Measurements from ENCODE around the gene HYAL2. TPM values are rescaled to one million over a fixed set of nuclear protein-coding genes. Genes with fewer than 3 reads are reported as not detected.

HYAL2 gene
- total and polyA plus RNA-seq, 10 of the 15 experiments (the other 5 are each of a cell fraction or from before 2014, with no cell fraction given) = 0.06 to 21.8 (median 12.7) TPM

DNA sequence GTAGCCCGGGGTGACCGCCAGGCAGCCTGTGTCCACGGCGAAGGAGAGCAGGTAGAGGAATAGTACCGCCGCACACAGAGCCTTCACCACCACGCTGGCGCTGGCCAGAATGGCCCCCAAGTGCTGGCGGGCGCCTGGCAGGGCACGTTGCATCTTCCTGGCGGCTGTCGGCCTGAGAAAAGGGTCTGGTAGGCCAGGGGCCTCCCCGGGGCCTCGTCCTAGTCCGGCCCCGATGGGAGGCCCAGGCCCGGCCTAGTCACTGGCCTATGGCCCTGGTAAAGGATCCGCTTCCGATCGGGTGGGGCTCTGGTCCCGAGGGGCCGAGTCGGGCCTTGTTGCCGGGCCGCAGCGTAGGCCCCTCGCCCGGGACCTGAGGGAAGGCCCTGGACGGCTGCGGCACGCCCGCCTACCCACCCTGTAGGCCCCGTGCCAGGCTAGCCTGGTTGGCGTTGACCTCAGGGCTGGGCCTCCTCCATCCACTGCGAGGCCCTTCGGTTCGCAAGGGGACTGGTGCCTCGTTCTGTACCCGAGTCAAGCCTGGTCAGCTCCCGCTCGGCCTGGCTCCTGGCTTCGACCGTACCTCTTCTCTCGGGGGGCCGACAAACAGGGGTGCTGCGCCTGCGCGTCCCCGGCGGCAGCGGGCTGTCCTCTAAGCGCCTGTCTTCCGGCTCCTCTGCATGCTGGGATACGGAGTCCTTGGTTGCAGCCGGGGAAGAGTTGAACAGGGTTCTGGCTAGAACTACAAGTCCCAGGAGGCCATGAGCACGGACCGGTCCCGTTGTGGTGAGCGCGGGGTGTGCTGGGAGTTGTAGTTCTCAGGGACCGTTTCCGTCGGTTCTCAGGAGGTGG lies 36.6 kb upstream of the HYAL2 start, which contains the start of gene TMEM115 (continued):
- TF ChIP-seq, protein P1, sequence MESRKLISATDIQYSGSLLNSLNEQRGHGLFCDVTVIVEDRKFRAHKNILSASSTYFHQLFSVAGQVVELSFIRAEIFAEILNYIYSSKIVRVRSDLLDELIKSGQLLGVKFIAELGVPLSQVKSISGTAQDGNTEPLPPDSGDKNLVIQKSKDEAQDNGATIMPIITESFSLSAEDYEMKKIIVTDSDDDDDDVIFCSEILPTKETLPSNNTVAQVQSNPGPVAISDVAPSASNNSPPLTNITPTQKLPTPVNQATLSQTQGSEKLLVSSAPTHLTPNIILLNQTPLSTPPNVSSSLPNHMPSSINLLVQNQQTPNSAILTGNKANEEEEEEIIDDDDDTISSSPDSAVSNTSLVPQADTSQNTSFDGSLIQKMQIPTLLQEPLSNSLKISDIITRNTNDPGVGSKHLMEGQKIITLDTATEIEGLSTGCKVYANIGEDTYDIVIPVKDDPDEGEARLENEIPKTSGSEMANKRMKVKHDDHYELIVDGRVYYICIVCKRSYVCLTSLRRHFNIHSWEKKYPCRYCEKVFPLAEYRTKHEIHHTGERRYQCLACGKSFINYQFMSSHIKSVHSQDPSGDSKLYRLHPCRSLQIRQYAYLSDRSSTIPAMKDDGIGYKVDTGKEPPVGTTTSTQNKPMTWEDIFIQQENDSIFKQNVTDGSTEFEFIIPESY (IDR thresholded peaks at IDR 0.05) = no peak
- no peak for TF ChIP-seq CHD4 (IDR thresholded peaks at IDR 0.05)
- no peak for TF ChIP-seq YBX1 (IDR thresholded peaks at IDR 0.05)
- TF ChIP-seq NBN (IDR thresholded peaks at IDR 0.05) = 0 out of 2 replicates have a peak, but pooled peaks have one; percentile 29
- TF ChIP-seq IKZF2 (IDR thresholded peaks at IDR 0.05) = no peak
- TF ChIP-seq RAD51 (IDR thresholded peaks at IDR 0.05) = no peak
- no peak for TF ChIP-seq IRF4 (IDR thresholded peaks at IDR 0.05; ENCODE audit: low read depth, low read length)
- peak; percentile 98 for TF ChIP-seq RUNX3 (IDR thresholded peaks at IDR 0.05; ENCODE audit: low read length)
- TF ChIP-seq, protein P2, sequence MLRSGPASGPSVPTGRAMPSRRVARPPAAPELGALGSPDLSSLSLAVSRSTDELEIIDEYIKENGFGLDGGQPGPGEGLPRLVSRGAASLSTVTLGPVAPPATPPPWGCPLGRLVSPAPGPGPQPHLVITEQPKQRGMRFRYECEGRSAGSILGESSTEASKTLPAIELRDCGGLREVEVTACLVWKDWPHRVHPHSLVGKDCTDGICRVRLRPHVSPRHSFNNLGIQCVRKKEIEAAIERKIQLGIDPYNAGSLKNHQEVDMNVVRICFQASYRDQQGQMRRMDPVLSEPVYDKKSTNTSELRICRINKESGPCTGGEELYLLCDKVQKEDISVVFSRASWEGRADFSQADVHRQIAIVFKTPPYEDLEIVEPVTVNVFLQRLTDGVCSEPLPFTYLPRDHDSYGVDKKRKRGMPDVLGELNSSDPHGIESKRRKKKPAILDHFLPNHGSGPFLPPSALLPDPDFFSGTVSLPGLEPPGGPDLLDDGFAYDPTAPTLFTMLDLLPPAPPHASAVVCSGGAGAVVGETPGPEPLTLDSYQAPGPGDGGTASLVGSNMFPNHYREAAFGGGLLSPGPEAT (IDR thresholded peaks at IDR 0.05; ENCODE audit: low read depth) = no peak
- TF ChIP-seq, protein P3, sequence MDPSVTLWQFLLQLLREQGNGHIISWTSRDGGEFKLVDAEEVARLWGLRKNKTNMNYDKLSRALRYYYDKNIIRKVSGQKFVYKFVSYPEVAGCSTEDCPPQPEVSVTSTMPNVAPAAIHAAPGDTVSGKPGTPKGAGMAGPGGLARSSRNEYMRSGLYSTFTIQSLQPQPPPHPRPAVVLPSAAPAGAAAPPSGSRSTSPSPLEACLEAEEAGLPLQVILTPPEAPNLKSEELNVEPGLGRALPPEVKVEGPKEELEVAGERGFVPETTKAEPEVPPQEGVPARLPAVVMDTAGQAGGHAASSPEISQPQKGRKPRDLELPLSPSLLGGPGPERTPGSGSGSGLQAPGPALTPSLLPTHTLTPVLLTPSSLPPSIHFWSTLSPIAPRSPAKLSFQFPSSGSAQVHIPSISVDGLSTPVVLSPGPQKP (IDR thresholded peaks at IDR 0.05; ENCODE audit: low read depth, low read length) = peak; percentile 75
- no peak; the same call in 1 of the 2 replicates for TF ChIP-seq TAF1 (IDR thresholded peaks at IDR 0.05; ENCODE audit: borderline replicate concordance, low read depth, low read length)
- TF ChIP-seq POLR2AphosphoS5 (IDR thresholded peaks at IDR 0.05; ENCODE audit: low read length) = peak; percentile 75; the same call in 1 of the 2 replicates
- TF ChIP-seq, protein P4, sequence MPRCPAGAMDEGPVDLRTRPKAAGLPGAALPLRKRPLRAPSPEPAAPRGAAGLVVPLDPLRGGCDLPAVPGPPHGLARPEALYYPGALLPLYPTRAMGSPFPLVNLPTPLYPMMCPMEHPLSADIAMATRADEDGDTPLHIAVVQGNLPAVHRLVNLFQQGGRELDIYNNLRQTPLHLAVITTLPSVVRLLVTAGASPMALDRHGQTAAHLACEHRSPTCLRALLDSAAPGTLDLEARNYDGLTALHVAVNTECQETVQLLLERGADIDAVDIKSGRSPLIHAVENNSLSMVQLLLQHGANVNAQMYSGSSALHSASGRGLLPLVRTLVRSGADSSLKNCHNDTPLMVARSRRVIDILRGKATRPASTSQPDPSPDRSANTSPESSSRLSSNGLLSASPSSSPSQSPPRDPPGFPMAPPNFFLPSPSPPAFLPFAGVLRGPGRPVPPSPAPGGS (IDR thresholded peaks at IDR 0.05; ENCODE audit: borderline replicate concordance, insufficient read depth, low read depth, low read length, poor library complexity, severe bottlenecking) = no peak
- TF ChIP-seq SRF (IDR thresholded peaks at IDR 0.05; ENCODE audit: low read depth in 2 of 2, low read length in 2 of 2) = 0 out of 4 replicates have a peak, but pooled peaks of 1 of the 2 experiments have one; percentile 40
- TF ChIP-seq SPI1 (IDR thresholded peaks at IDR 0.05; ENCODE audit: borderline replicate concordance, insufficient read depth, low read depth, low read length) = no peak
- TF ChIP-seq HDAC6 (IDR thresholded peaks at IDR 0.05; ENCODE audit: unreplicated experiment) = no peak
- no peak for TF ChIP-seq EZH2 (IDR thresholded peaks at IDR 0.05; ENCODE audit: borderline replicate concordance, control insufficient read depth, low read depth, low read length)
- TF ChIP-seq IKZF1 (conservative IDR thresholded peaks at IDR 0.05) = peak; percentile 100
- TF ChIP-seq BMI1 (IDR thresholded peaks at IDR 0.05; ENCODE audit: borderline replicate concordance) = no peak
- TF ChIP-seq, protein P5, sequence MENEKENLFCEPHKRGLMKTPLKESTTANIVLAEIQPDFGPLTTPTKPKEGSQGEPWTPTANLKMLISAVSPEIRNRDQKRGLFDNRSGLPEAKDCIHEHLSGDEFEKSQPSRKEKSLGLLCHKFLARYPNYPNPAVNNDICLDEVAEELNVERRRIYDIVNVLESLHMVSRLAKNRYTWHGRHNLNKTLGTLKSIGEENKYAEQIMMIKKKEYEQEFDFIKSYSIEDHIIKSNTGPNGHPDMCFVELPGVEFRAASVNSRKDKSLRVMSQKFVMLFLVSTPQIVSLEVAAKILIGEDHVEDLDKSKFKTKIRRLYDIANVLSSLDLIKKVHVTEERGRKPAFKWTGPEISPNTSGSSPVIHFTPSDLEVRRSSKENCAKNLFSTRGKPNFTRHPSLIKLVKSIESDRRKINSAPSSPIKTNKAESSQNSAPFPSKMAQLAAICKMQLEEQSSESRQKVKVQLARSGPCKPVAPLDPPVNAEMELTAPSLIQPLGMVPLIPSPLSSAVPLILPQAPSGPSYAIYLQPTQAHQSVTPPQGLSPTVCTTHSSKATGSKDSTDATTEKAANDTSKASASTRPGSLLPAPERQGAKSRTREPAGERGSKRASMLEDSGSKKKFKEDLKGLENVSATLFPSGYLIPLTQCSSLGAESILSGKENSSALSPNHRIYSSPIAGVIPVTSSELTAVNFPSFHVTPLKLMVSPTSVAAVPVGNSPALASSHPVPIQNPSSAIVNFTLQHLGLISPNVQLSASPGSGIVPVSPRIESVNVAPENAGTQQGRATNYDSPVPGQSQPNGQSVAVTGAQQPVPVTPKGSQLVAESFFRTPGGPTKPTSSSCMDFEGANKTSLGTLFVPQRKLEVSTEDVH (IDR thresholded peaks at IDR 0.05; ENCODE audit: low read depth, partially characterized antibody) = no peak
